ENCODE results near the gene BDKRB2. TPM values are rescaled to one million over a fixed set of nuclear protein-coding genes. Genes with fewer than 3 reads are reported as not detected.

The BDKRB2 gene
- total RNA-seq, 2 experiments from 2014 or later, result not detected

DNA sequence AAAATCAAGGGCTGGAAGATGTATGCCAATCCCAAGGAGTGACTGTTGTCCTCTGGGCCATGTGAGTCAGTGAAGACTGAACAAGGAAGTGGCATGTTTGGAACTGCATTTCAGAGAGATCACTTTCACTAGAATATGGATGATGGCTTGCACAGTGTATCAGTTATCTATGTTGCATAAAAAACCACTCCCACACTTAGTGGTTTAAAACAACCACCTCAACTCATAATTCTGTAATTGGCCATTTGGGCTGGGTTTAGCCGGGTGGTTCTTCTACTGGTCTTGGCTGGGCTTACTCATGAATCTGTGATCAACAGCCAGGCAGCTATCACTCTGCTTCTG lies 66.8 kb downstream of the BDKRB2 start:
- DNase-seq, result no peak
- intact Hi-C loops (cut with DNase I, micrococcal nuclease), result loop anchor here in 1 of 2 experiments (10.0 kb wide), 1 partner anchor 377 kb away; no protein-coding TSS in a partner anchor
- POLR2A ChIA-PET, result no interaction called here
- peaks cover 4% of the 10 kb centered on the region for H3K27me3 Mint-ChIP-seq
- CTCF ChIA-PET, result interaction anchor here (0.8 to 9.8 kb wide), 5 partner anchors 11 to 170 kb away, joined by 3 to 94 read pairs (median 3); no protein-coding TSS in a partner anchor
- no peaks in the 10 kb centered on the region for H3K4me1 Mint-ChIP-seq
- no peak for ATAC-seq
- H3K36me3 Mint-ChIP-seq (ENCODE audit: low read depth), result no peaks in the 10 kb centered on the region
- no peak overlapping the region for H3K27ac Mint-ChIP-seq
- no peak overlapping the region for H3K4me3 Mint-ChIP-seq
- no peaks in the 10 kb centered on the region for H3K9me3 Mint-ChIP-seq (ENCODE audit: low read depth)

DNA sequence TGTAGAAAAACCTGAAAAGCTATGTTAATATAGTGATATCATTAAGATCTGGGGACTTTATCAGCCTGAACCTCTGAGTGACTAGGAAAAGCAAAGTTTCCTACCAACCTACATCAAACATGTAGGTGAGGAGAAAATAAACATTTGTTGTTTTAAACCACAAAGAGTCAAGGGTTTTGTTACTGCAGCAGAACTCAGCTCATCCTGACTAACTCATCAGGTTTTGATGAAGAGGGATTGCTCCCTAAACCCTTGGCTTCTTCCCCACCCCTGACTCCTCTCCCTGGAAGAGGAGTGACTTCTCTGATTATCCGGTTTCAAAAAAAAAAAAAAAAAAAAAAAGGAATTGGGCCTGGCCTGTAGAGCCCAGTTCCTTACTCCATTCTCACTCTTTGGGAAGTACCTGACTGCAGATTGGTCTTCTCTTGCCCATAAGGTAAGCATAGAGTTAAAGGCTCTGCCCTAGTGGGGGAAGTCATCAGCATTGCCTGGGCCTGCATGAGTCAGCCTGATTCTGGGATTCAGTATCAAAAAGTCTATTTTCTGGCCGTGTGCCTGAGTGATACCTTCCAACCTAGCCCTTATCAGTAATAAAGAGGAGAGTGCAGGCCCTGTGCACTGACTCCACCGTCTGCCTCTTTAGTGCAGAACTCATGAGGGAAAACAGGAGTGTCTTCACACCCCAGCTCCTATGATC lies 68.3 kb downstream of the BDKRB2 start:
- Mint-ChIP-seq H3K27me3 (no peaks in the 10 kb centered on the region), H3K27ac (no peak overlapping the region), H3K9me3 (ENCODE audit: low read depth) (peaks cover 2% of the 10 kb centered on the region), H3K4me3 (no peak overlapping the region), H3K36me3 (ENCODE audit: low read depth) (no peaks in the 10 kb centered on the region), H3K4me1 (no peaks in the 10 kb centered on the region)
- POLR2A ChIA-PET, result no interaction called here
- CTCF ChIA-PET, result interaction anchor here (1.1 to 9.8 kb wide), 4 partner anchors 12 to 275 kb away, joined by 3 to 94 read pairs (median 6); no protein-coding TSS in a partner anchor
- intact Hi-C loops (cut with DNase I, micrococcal nuclease), result loop anchor here in 1 of 2 experiments (10.0 kb wide), 1 partner anchor 378 kb away; no protein-coding TSS in a partner anchor
- no peak for DNase-seq
- no peak for ATAC-seq

DNA sequence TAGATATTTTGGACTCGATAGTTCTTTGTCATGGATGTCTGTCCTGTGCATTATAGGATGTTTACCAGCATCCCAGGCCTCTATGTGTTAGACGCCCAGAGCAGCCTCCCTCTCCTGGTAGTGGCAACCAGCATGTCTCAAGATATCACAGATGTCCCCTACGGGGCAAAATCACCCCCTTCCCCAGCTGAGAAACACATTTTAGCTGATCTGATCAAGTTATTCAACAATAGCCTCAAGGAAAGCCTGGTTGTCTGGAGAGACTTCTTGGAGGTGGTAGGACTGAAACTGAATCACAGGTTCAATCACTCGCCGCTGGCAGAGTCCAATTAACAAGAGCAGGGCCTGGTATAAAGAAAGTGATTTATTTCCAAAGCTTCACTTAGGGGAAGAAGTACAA lies 69.0 kb downstream of the BDKRB2 start:
- CTCF ChIA-PET, result interaction anchor here (0.6 to 9.8 kb wide), 9 partner anchors 12 to 272 kb away, joined by 3 to 94 read pairs (median 3); no protein-coding TSS in a partner anchor

DNA sequence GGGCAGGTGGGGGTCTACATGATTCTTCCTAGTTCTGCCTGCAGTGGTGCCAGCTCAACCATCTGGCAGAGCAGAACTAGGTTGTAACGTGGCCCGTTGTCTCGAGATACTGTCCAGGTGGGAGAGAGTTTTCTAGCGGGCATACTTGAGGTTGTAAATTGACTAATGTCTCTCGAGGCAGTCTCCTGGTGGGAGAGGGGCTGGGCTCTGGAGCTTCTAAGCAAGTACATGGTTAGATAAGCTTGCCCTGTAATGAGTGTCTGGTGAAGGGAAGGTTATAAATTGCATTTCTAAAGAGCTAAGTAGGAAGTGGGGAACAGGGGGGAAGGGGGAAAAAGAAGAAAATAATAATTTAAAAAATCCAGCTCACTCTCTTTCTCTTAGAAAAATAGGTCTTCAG lies 69.5 kb downstream of the BDKRB2 start:
- H3K9me3 Mint-ChIP-seq (ENCODE audit: low read depth), result peaks cover 5% of the 10 kb centered on the region
- intact Hi-C loops (cut with DNase I, micrococcal nuclease), result loop anchor here in 1 of 2 experiments (2.0 to 10.0 kb wide), 2 partner anchors 275 to 379 kb away; no protein-coding TSS in a partner anchor
- no peaks in the 10 kb centered on the region for H3K4me1 Mint-ChIP-seq
- CTCF ChIA-PET, result interaction anchor here (0.6 to 9.8 kb wide), 12 partner anchors 12 to 273 kb away, joined by 3 to 94 read pairs (median 3); no protein-coding TSS in a partner anchor
- H3K27me3 Mint-ChIP-seq, result no peaks in the 10 kb centered on the region
- POLR2A ChIA-PET, result no interaction called here
- no peak for ATAC-seq
- H3K36me3 Mint-ChIP-seq (ENCODE audit: low read depth), result no peaks in the 10 kb centered on the region
- no peak overlapping the region for H3K27ac Mint-ChIP-seq
- DNase-seq, result no peak
- H3K4me3 Mint-ChIP-seq, result no peak overlapping the region

More for the DNA sequence above, 69.0 kb downstream of the BDKRB2 start:
- Mint-ChIP-seq H3K4me1 (no peaks in the 10 kb centered on the region), H3K36me3 (ENCODE audit: low read depth) (no peaks in the 10 kb centered on the region), H3K27ac (no peak overlapping the region), H3K4me3 (no peak overlapping the region), H3K9me3 (ENCODE audit: low read depth) (peaks cover 3% of the 10 kb centered on the region), H3K27me3 (no peaks in the 10 kb centered on the region)
- no peak for DNase-seq
- intact Hi-C loops (cut with DNase I, micrococcal nuclease), result loop anchor here in 1 of 2 experiments (2.0 to 10.0 kb wide), 2 partner anchors 275 to 379 kb away; no protein-coding TSS in a partner anchor
- no peak for ATAC-seq
- POLR2A ChIA-PET, result no interaction called here

DNA sequence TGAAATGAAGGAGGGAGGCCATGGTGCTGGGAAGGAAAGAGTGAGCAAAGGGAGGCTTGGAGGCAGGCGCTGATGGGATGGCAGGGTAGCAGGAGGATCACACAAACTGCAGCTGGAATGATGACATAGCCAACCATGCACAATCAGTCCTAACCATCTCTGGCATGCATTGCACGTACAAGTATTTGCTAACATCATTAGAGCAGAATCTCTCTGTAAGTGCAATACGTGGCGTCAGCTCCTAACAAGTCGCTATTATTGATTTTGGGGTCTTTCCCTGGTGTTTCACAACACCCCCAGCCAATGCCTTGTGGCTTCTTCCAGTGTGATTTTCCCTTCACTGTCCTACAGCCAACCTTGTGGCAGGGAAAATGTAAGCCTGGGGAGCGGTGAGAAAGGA lies 69.9 kb downstream of the BDKRB2 start:
- no peaks in the 10 kb centered on the region for H3K27me3 Mint-ChIP-seq
- POLR2A ChIA-PET, result no interaction called here
- intact Hi-C loops (cut with DNase I, micrococcal nuclease), result loop anchor here in 1 of 2 experiments (2.0 to 10.0 kb wide), 2 partner anchors 276 to 380 kb away; no protein-coding TSS in a partner anchor

DNA sequence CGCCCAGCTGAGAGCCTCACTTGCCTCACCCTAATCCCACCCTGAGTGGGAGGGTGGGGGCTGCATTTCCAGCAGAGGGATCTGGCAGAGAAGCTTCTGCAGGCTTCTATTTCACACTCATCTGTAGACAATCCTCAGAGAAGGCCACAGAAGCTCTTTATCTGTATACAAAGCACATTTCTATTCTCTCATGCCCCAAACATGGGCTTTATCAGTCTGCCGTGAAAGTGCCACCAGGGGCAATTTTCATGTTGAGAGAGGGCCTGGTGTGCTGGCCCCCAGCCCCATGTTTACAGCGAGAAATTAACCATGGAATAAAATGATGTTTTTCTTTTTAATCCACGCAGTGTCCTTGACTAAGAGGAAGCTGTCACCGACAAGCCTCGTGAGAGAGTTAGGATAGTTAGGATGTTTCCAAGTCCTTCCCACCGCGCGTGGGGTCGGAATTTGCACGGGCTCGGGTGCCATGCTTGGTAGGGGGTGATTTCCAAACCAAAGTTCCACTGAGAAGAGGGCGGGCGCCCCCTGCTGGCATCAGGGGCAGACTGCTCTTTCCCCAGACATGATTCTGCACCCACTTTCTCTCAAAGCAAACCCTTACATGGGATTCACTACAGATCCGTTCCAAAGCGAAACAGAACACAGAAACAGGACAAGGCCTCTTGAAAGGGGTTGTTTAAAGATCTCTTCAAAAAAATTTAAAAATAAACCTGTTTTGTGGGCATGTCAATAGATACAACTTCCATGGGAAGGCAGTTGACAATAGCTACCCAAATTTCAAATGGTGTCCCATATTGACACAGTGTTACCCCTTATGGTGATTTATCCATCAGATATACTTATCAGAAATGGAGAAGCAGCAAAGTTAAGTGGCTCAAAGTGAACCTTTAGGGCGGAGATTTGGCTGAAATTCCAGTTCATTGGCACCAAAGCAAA lies 70.8 kb downstream of the BDKRB2 start:
- ATAC-seq (peak; percentile 47), DNase-seq (peak; percentile 86)
- H3K4me3 Mint-ChIP-seq, result no peak overlapping the region
- peaks cover 5% of the 10 kb centered on the region for H3K9me3 Mint-ChIP-seq (ENCODE audit: low read depth)
- no peaks in the 10 kb centered on the region for H3K27me3 Mint-ChIP-seq
- H3K4me1 Mint-ChIP-seq, result no peaks in the 10 kb centered on the region
- ChIA-PET POLR2A (no interaction called here), CTCF (interaction anchor here (0.6 to 9.8 kb wide), 17 partner anchors 11 to 1978 kb away, joined by 3 to 94 read pairs (median 4); no protein-coding TSS in a partner anchor)
- H3K36me3 Mint-ChIP-seq (ENCODE audit: low read depth), result peaks cover 8% of the 10 kb centered on the region
- intact Hi-C loops (cut with DNase I, micrococcal nuclease), result loop anchor here (1.0 to 10.0 kb wide), 5 partner anchors 175 to 714 kb away; no protein-coding TSS in a partner anchor
- H3K27ac Mint-ChIP-seq, result no peak overlapping the region

More for the DNA sequence above, 69.9 kb downstream of the BDKRB2 start:
- Mint-ChIP-seq H3K4me3 (no peak overlapping the region), H3K4me1 (no peaks in the 10 kb centered on the region), H3K36me3 (ENCODE audit: low read depth) (peaks cover 3% of the 10 kb centered on the region), H3K27ac (no peak overlapping the region), H3K9me3 (ENCODE audit: low read depth) (peaks cover 5% of the 10 kb centered on the region)
- CTCF ChIA-PET, result interaction anchor here (0.6 to 9.8 kb wide), 13 partner anchors 12 to 1979 kb away, joined by 3 to 94 read pairs (median 3); no protein-coding TSS in a partner anchor
- ATAC-seq (no peak), DNase-seq (no peak)

DNA sequence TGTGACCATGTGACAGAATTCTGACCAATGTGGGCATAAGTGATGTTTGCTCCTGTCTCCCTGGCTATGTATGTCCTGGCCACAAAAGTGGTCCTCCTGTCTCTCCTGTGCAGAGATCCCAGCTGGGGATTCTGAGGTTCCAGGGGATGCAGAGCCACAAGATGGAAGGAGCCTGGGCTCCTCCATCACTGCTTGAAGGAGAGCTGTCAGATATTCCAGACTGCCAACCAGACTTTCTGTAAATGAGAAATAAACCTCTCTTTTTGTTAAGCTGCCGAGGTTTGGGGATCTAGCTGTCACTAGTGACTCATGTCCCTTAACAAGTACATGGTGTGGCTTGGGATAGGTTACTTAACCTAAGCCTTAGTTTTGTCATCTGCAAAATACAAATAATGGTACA lies 73.3 kb downstream of the BDKRB2 start:
- intact Hi-C loops (cut with DNase I, micrococcal nuclease), result loop anchor here in 1 of 2 experiments (10.0 kb wide), 1 partner anchor 383 kb away; no protein-coding TSS in a partner anchor

DNA sequence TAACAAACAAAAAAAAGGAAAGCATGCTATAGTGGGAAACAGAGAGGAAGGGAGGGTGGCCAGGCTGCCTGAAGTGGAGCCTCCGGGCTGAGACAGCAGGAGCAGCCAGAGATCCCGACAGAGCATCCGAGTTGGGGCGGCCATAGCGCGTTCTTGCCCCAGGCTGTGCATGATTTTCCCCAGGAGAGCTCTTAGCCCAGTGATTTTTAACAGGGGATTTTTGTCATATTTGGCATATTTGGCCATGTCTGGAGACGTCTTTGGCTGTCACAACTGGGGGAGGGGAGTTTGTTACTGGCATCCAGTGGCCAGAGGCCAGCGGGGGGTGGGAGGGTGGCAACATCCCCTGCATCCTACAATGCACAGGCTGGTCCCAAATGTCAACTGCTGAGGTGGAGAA lies 74.9 kb downstream of the BDKRB2 start:
- no peak for ATAC-seq
- POLR2A ChIA-PET, result interaction anchor here (0.7 kb wide), 1 partner anchor 20 kb away, joined by 3 read pairs; no protein-coding TSS in a partner anchor
- Mint-ChIP-seq H3K4me1 (no peaks in the 10 kb centered on the region), H3K36me3 (ENCODE audit: low read depth) (peaks cover 13% of the 10 kb centered on the region), H3K27ac (no peak overlapping the region), H3K4me3 (no peak overlapping the region), H3K27me3 (no peaks in the 10 kb centered on the region), H3K9me3 (ENCODE audit: low read depth) (peaks cover 5% of the 10 kb centered on the region)
- CTCF ChIA-PET, result interaction anchor here (9.8 kb wide), 1 partner anchor 179 kb away, joined by 94 read pairs; no protein-coding TSS in a partner anchor
- intact Hi-C loops (cut with DNase I, micrococcal nuclease), result loop anchor here in 1 of 2 experiments (10.0 kb wide), 1 partner anchor 385 kb away; no protein-coding TSS in a partner anchor
- no peak for DNase-seq

More for the DNA sequence above, 73.3 kb downstream of the BDKRB2 start:
- ATAC-seq (no peak), DNase-seq (no peak)
- Mint-ChIP-seq H3K4me1 (no peaks in the 10 kb centered on the region), H3K36me3 (ENCODE audit: low read depth) (peaks cover 9% of the 10 kb centered on the region), H3K27ac (no peak overlapping the region), H3K27me3 (no peaks in the 10 kb centered on the region), H3K9me3 (ENCODE audit: low read depth) (peaks cover 5% of the 10 kb centered on the region), H3K4me3 (no peak overlapping the region)
- CTCF ChIA-PET, result interaction anchor here (0.6 to 9.8 kb wide), 3 partner anchors 141 to 328 kb away, joined by 3 to 94 read pairs (median 3); no protein-coding TSS in a partner anchor
- POLR2A ChIA-PET, result interaction anchor here (0.6 kb wide), 1 partner anchor 49 kb away, joined by 3 read pairs; no protein-coding TSS in a partner anchor

DNA sequence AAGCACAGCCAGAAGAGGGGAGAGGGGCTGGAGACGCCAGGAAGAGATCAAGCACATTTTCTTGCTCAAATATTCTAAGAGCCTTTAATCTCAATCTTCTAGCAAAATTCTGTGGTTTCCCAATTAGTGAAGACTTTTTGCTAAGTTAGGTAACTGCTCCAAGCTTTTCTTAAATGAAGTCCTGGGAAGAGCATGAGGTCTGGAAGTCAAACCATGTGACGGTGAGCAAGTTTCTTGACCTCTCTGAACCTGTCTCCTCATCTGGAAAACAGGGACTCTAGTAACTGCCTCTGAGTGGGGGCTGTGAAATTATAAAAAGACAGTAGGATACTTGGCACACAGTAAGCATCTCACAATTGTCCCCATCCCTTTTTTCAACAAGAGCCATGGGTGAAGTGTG lies 75.5 kb downstream of the BDKRB2 start:
- ATAC-seq (no peak), DNase-seq (no peak)
- H3K9me3 Mint-ChIP-seq (ENCODE audit: low read depth), result peaks cover 5% of the 10 kb centered on the region
- H3K27me3 Mint-ChIP-seq, result no peaks in the 10 kb centered on the region
- H3K4me1 Mint-ChIP-seq, result no peaks in the 10 kb centered on the region
- peaks cover 16% of the 10 kb centered on the region for H3K36me3 Mint-ChIP-seq (ENCODE audit: low read depth)
- CTCF ChIA-PET, result interaction anchor here (9.8 kb wide), 1 partner anchor 179 kb away, joined by 94 read pairs; no protein-coding TSS in a partner anchor
- H3K4me3 Mint-ChIP-seq, result no peak overlapping the region
- no peak overlapping the region for H3K27ac Mint-ChIP-seq
- intact Hi-C loops (cut with DNase I, micrococcal nuclease), result no loop called here
- POLR2A ChIA-PET, result no interaction called here

DNA sequence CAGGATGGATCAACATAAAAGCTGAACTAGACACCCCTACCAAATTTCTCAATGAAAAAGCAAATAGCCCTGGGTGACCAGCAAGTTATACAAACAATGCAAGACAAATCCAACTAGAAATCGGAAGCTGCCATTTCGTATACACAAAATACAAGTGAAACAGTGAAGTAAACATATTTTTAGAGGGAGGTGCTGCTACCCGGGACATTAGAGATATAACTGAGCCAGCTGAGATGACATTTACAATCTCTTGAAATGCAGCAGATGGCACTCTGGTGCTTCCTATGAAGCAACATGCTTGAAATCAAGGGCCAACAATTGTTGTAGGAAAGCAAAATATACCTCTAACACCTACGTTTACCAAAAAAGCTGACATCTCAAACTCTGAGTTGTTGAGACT lies 76.8 kb downstream of the BDKRB2 start:
- DNase-seq (no peak), ATAC-seq (no peak)
- POLR2A ChIA-PET, result no interaction called here
- intact Hi-C loops (cut with DNase I, micrococcal nuclease), result no loop called here
- Mint-ChIP-seq H3K27me3 (no peaks in the 10 kb centered on the region), H3K36me3 (ENCODE audit: low read depth) (peaks cover 20% of the 10 kb centered on the region), H3K9me3 (ENCODE audit: low read depth) (peaks cover 5% of the 10 kb centered on the region), H3K4me1 (no peaks in the 10 kb centered on the region), H3K27ac (no peak overlapping the region), H3K4me3 (no peak overlapping the region)
- CTCF ChIA-PET, result interaction anchor here (0.9 to 1.2 kb wide), 2 partner anchors 16 to 181 kb away, joined by 4 to 6 read pairs; no protein-coding TSS in a partner anchor

DNA sequence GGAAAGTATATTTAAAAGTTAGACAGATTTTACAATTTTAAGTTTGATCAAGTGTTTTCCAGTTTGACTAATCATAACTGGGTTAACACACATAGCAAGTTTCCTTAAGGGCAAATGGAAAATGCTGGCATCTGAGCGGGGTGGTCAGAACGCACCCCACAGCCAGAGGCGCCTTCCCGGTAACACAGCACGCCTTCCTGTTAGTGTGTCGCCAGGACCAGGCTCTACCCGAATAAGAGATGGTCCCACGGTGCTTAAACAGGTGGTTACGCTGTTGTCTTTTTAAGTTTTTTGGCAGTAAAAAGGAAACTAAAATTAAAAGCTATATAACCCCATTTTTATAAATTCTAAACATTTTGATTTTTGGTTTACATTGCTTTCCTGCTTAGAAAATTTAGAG lies 79.4 kb downstream of the BDKRB2 start:
- H3K27ac Mint-ChIP-seq, result no peak overlapping the region
- no peaks in the 10 kb centered on the region for H3K9me3 Mint-ChIP-seq (ENCODE audit: low read depth)
- POLR2A ChIA-PET, result no interaction called here
- no peaks in the 10 kb centered on the region for H3K4me1 Mint-ChIP-seq
- intact Hi-C loops (cut with DNase I, micrococcal nuclease), result no loop called here
- H3K27me3 Mint-ChIP-seq, result no peaks in the 10 kb centered on the region
- H3K36me3 Mint-ChIP-seq (ENCODE audit: low read depth), result peaks cover 29% of the 10 kb centered on the region
- H3K4me3 Mint-ChIP-seq, result no peak overlapping the region
- DNase-seq (no peak), ATAC-seq (no peak)
- CTCF ChIA-PET, result no interaction called here
